HL-60 (cell line): Measurements from ENCODE around the gene COL4A2.

ENCODE experiments used
- DNase-seq, 2 experiments: peaks; one replicate each; pipeline ENCODE4 v3.0.0-alpha.2; 2010 to 2020; ENCODE audit warnings: low read depth in 1 of 2, low spot score in 1 of 2
- H3K27ac ChIP-seq: fragments of 250-450 bp; sonication (Bioruptor Pico); replicated peaks from 2 replicates; pipeline ENCODE4 v1.5.1; 2020; ENCODE audit warnings: mild to moderate bottlenecking, moderate library complexity
- H3K27me3 ChIP-seq: fragments of 250-450 bp; sonication (Bioruptor Pico); 2 replicates; pipeline ENCODE4 v1.5.1; 2021; ENCODE audit warnings: mild to moderate bottlenecking, moderate library complexity; ENCODE audit not compliant: insufficient read depth, poor library complexity, severe bottlenecking
- H3K4me3 ChIP-seq: replicated peaks from 2 replicates; pipeline ENCODE4 v1.5.1; 2011; ENCODE audit warnings: mild to moderate bottlenecking, control low read depth, low read length; ENCODE audit not compliant: insufficient read depth
- CTCF ChIP-seq: IDR thresholded peaks from one replicate; pipeline ENCODE4 v1.5.1; 2011; ENCODE audit warnings: low read length, control low read depth, inconsistent platforms; ENCODE audit not compliant: insufficient read depth
- GABPA ChIP-seq: IDR thresholded peaks from 2 replicates; pipeline ENCODE4 v1.6.1; 2012; ENCODE audit warnings: low read depth
- POLR2AphosphoS5 ChIP-seq: IDR thresholded peaks from 2 replicates; pipeline ENCODE4 v1.6.1; 2012; ENCODE audit warnings: low read depth
- REST ChIP-seq: IDR thresholded peaks from 2 replicates; pipeline ENCODE4 v1.6.1; 2012; ENCODE audit warnings: low read depth; ENCODE audit not compliant: insufficient replicate concordance
- SPI1 ChIP-seq: IDR thresholded peaks from 2 replicates; pipeline ENCODE4 v1.6.1; 2012; ENCODE audit warnings: low read depth, mild to moderate bottlenecking, borderline replicate concordance

COL4A2 gene

GRCh38 chr13:110410000-110410399 lies 102.9 kb downstream of the COL4A2 start:
- Histone ChIP-seq H3K27me3 (peaks cover 27% of the 10 kb centered on the region), H3K27ac (no peak overlapping the region), H3K4me3 (no peak overlapping the region)
- TF ChIP-seq REST: no peak
- no peak for DNase-seq

GRCh38 chr13:110410936-110411687 lies 104.0 kb downstream of the COL4A2 start:
- Histone ChIP-seq H3K4me3 (no peak overlapping the region), H3K27me3 (peaks cover 28% of the 10 kb centered on the region), H3K27ac (no peak overlapping the region)
- TF ChIP-seq POLR2AphosphoS5 (no peak), SPI1 (no peak), GABPA (no peak), REST (no peak), CTCF (no peak)
- no peak for DNase-seq

GRCh38 chr13:110411688-110412059 lies 104.6 kb downstream of the COL4A2 start:
- H3K4me3 ChIP-seq: no peak overlapping the region
- no peak for DNase-seq
- H3K27me3 ChIP-seq: peaks cover 27% of the 10 kb centered on the region
- TF ChIP-seq SPI1: no peak
- TF ChIP-seq GABPA: no peak
- no peak for TF ChIP-seq CTCF
- no peak for TF ChIP-seq POLR2AphosphoS5
- no peak for TF ChIP-seq REST
- H3K27ac ChIP-seq: no peak overlapping the region
